GM23338 (cell line): ENCODE measurements around the gene XRCC5. TPM values are rescaled to one million over a fixed set of nuclear protein-coding genes. Genes with fewer than 3 reads are reported as not detected.
A peak's percentile ranks its signal among the peaks of the same experiment; 100 is the strongest.

Source experiments
- ATAC-seq: fragments of 200-7000 bp; cut with Tn5 transposase; 3 replicates; pipeline ENCODE4 v1.9.1; 2020
- DNase-seq: peaks from one replicate; pipeline ENCODE4 v3.0.0-alpha.2; 2015; ENCODE audit warnings: low spot score
- H2AFZ ChIP-seq: fragments of 200-600 bp; sonication (generic); 2 replicates; pipeline ENCODE4 v1.8.0; 2016; ENCODE audit warnings: antibody characterized with exemption, mild to moderate bottlenecking, moderate library complexity
- H3F3A ChIP-seq: fragments of 200-600 bp; sonication (generic); replicated peaks from 2 replicates; pipeline ENCODE4 v1.8.0; 2017; ENCODE audit warnings: antibody characterized with exemption, mixed run types, low read depth
- H3K27ac ChIP-seq: fragments of 200-600 bp; sonication (generic); 2 replicates; pipeline ENCODE4 v1.6.1; 2016; ENCODE audit warnings: low read depth
- H3K27me3 ChIP-seq: fragments of 200-600 bp; sonication (generic); 2 replicates; pipeline ENCODE4 v1.8.0; 2016; ENCODE audit warnings: mild to moderate bottlenecking, mixed run types, moderate library complexity; ENCODE audit not compliant: insufficient read depth
- H3K36me3 ChIP-seq: fragments of 200-600 bp; sonication (generic); 2 replicates; pipeline ENCODE4 v1.8.0; 2016; ENCODE audit warnings: mild to moderate bottlenecking; ENCODE audit not compliant: insufficient read depth
- H3K4me1 ChIP-seq: fragments of 200-600 bp; sonication (generic); 2 replicates; pipeline ENCODE4 v1.8.0; 2016; ENCODE audit warnings: mild to moderate bottlenecking, moderate library complexity; ENCODE audit not compliant: insufficient read depth
- H3K4me2 ChIP-seq: fragments of 200-600 bp; sonication (generic); 2 replicates; pipeline ENCODE4 v1.7.1; 2017; ENCODE audit warnings: mixed run types
- H3K4me3 ChIP-seq: fragments of 200-600 bp; sonication (generic); 2 replicates; pipeline ENCODE4 v1.6.1; 2016; ENCODE audit warnings: mixed run types
- H3K79me2 ChIP-seq: fragments of 200-600 bp; sonication (generic); replicated peaks from 2 replicates; pipeline ENCODE4 v1.8.0; 2017; ENCODE audit warnings: mild to moderate bottlenecking; ENCODE audit not compliant: insufficient read depth
- H3K9me2 ChIP-seq: fragments of 200-600 bp; sonication (generic); 2 replicates; pipeline ENCODE4 v1.8.0; 2017; ENCODE audit not compliant: insufficient read depth
- H4K20me1 ChIP-seq: fragments of 200-600 bp; sonication (generic); replicated peaks from 2 replicates; pipeline ENCODE4 v1.8.0; 2017; ENCODE audit warnings: mild to moderate bottlenecking; ENCODE audit not compliant: insufficient read depth
- H3K27ac Mint-ChIP-seq: 2 replicates; pipeline ENCODE4 v1.8.0; 2020; ENCODE audit warnings: inconsistent platforms, mild to moderate bottlenecking, moderate library complexity, mixed read lengths
- H3K27me3 Mint-ChIP-seq: 3 replicates; pipeline ENCODE4 v1.8.0; 2022; ENCODE audit warnings: low read depth, mild to moderate bottlenecking, moderate library complexity, mixed read lengths, inconsistent platforms; ENCODE audit not compliant: insufficient read depth, poor library complexity
- H3K36me3 Mint-ChIP-seq: 3 replicates; pipeline ENCODE4 v1.8.0; 2021; ENCODE audit warnings: low read depth, mild to moderate bottlenecking, inconsistent platforms, moderate library complexity, mixed read lengths
- H3K4me1 Mint-ChIP-seq: 3 replicates; pipeline ENCODE4 v1.8.0; 2020; ENCODE audit warnings: mild to moderate bottlenecking, inconsistent platforms, mixed read lengths
- H3K4me3 Mint-ChIP-seq: 3 replicates; pipeline ENCODE4 v1.8.0; 2021; ENCODE audit warnings: moderate library complexity, mild to moderate bottlenecking, inconsistent platforms, mixed read lengths
- H3K9me3 Mint-ChIP-seq: 3 replicates; pipeline ENCODE4 v1.8.0; 2020; ENCODE audit warnings: moderate library complexity, mild to moderate bottlenecking, inconsistent platforms, mixed read lengths
- CREB1 ChIP-seq: fragments of 250-450 bp; sonication (Bioruptor Pico); IDR thresholded peaks from 2 replicates; pipeline ENCODE4 v1.5.0; 2020; ENCODE audit warnings: low read depth, mild to moderate bottlenecking, moderate library complexity
- EZH2phosphoT487 ChIP-seq: fragments of 200-600 bp; sonication (generic); IDR thresholded peaks from one replicate; pipeline ENCODE4 v1.8.1; 2018; ENCODE audit warnings: antibody characterized with exemption; ENCODE audit not compliant: unreplicated experiment
- POLR2AphosphoS5 ChIP-seq: IDR thresholded peaks from 2 replicates; pipeline ENCODE4 v1.6.1; 2016; ENCODE audit warnings: antibody characterized with exemption, low read depth
- ZNF114 ChIP-seq: fragments of 250-450 bp; sonication (Bioruptor Pico); IDR thresholded peaks from 2 replicates; pipeline ENCODE4 v1.5.0; 2020; ENCODE audit warnings: mild to moderate bottlenecking, moderate library complexity
- ZNF331 ChIP-seq: fragments of 250-450 bp; sonication (Bioruptor Pico); IDR thresholded peaks from 2 replicates; pipeline ENCODE4 v1.5.0; 2020; ENCODE audit warnings: low read depth, mild to moderate bottlenecking, moderate library complexity
- polyA plus RNA-seq: library from polyadenylated mRNA; unstranded; fragments of >200 nt; fragmentation: Nextera tagmentation; extraction: Ambion mirVana; gene quantifications from 2 replicates; pipeline ENCODE4 v1.2.1, GENCODE V29; 2016
- total RNA-seq: library from RNA; depleted of rRNA; stranded (reverse); fragments of >200 nt; shearing (Covaris generic); gene quantifications from 2 replicates; pipeline ENCODE4 v1.2.3, GENCODE V29; 2014
- TF ChIP-seq, protein P1 (sequence below), 2 experiments: fragments of 200-600 bp in 1 of 2; sonication (generic) in 1 of 2; conservative IDR thresholded peaks; 2 replicates each; pipeline versions ENCODE4 v1.5.1 to v1.6.1; 2016 to 2017; ENCODE audit warnings: antibody characterized with exemption in 2 of 2, low read depth in 2 of 2, mild to moderate bottlenecking in 2 of 2, moderate library complexity in 1 of 2
- TF ChIP-seq, protein P2 (sequence below): IDR thresholded peaks from 2 replicates; pipeline ENCODE4 v1.6.1; 2016; ENCODE audit warnings: antibody characterized with exemption

XRCC5 gene
- total and polyA plus RNA-seq, 2 experiments from 2014 or later: 499 to 524 TPM

DNA sequence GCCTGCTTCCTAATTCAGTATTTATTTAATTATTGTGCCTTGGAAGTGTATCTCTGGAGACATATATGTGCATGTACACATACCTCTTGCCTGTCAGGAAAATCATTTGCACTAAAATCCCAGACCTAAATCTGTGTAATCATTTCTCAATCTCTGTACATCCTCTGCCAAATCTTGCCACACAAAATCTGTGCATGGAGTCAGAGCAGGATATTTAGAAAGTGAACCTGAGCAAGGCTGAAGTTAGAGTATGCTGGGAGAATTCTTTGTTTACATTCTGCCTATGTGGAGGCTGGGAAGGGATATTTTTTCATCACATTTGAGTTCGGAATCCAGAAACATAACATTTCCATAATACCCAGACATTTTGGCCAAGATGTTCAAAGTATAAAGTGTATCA lies 9.3 kb downstream of the XRCC5 start:
- H4K20me1 ChIP-seq: peaks cover 15% of the 10 kb centered on the region; the same call in 1 of the 2 replicates
- H3K27ac ChIP-seq: 0 out of 2 replicates have a peak overlapping the region, but pooled peaks have one; percentile 16
- no peaks in the 10 kb centered on the region for H3K27me3 ChIP-seq
- Mint-ChIP-seq H3K27me3 (peaks cover 13% of the 10 kb centered on the region), H3K27ac (peak overlapping the region; percentile 54; the same call in 1 of the 2 replicates), H3K4me1 (peaks cover 21% of the 10 kb centered on the region), H3K4me3 (no peak overlapping the region), H3K9me3 (no peaks in the 10 kb centered on the region; the same call in 2 of the 3 replicates), H3K36me3 (peaks cover 99% of the 10 kb centered on the region)
- no peak overlapping the region for H3K4me2 ChIP-seq
- ATAC-seq: no peak
- no peak overlapping the region for H3K4me3 ChIP-seq
- DNase-seq: no peak
- H3K4me1 ChIP-seq: peaks cover 7% of the 10 kb centered on the region
- H3K79me2 ChIP-seq: peaks cover 86% of the 10 kb centered on the region
- H3F3A ChIP-seq: peaks cover 15% of the 10 kb centered on the region
- TF ChIP-seq, protein P1, sequence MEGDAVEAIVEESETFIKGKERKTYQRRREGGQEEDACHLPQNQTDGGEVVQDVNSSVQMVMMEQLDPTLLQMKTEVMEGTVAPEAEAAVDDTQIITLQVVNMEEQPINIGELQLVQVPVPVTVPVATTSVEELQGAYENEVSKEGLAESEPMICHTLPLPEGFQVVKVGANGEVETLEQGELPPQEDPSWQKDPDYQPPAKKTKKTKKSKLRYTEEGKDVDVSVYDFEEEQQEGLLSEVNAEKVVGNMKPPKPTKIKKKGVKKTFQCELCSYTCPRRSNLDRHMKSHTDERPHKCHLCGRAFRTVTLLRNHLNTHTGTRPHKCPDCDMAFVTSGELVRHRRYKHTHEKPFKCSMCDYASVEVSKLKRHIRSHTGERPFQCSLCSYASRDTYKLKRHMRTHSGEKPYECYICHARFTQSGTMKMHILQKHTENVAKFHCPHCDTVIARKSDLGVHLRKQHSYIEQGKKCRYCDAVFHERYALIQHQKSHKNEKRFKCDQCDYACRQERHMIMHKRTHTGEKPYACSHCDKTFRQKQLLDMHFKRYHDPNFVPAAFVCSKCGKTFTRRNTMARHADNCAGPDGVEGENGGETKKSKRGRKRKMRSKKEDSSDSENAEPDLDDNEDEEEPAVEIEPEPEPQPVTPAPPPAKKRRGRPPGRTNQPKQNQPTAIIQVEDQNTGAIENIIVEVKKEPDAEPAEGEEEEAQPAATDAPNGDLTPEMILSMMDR (conservative IDR thresholded peaks at IDR 0.05; ENCODE audit: low read depth in 2 of 2): no peak
- H2AFZ ChIP-seq: no peak overlapping the region
- H3K9me2 ChIP-seq: no peaks in the 10 kb centered on the region
- H3K36me3 ChIP-seq: peaks cover 87% of the 10 kb centered on the region

DNA sequence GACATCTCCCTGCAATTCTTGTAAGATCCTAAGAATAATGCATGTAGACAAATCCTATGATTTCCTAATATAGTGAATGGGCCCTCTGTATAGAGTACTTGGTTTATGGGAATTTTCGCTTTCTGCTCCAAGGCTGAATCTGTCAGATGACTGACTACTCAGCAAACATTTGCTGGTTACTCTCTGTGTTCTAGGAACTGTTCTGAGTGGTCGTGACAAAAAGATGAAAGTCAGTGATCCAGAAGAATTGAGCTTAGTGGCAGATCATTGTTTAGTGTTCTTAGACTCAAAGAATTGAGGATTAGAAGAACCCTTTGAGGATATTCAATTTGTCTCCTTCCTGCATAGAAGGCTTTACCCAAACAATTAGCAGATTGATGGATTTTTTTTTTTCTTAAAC lies 10.0 kb downstream of the XRCC5 start:
- peaks cover 92% of the 10 kb centered on the region for H3K79me2 ChIP-seq
- peaks cover 99% of the 10 kb centered on the region for H3K36me3 Mint-ChIP-seq
- no peak overlapping the region for H2AFZ ChIP-seq
- H3K27ac Mint-ChIP-seq: no peak overlapping the region; the same call in 1 of the 2 replicates
- H3K4me1 Mint-ChIP-seq: peaks cover 17% of the 10 kb centered on the region
- no peak overlapping the region for H3K27ac ChIP-seq
- H3F3A ChIP-seq: peaks cover 9% of the 10 kb centered on the region
- no peak for TF ChIP-seq ZNF331 (CRISPR knock-in tag)
- TF ChIP-seq, protein P1 (conservative IDR thresholded peaks at IDR 0.05; ENCODE audit: low read depth in 2 of 2): no peak
- H3K9me3 Mint-ChIP-seq: no peaks in the 10 kb centered on the region; the same call in 2 of the 3 replicates
- peaks cover 20% of the 10 kb centered on the region for H4K20me1 ChIP-seq
- DNase-seq (no peak), ATAC-seq (no peak)
- no peak overlapping the region for H3K4me3 Mint-ChIP-seq
- H3K4me1 ChIP-seq: peaks cover 7% of the 10 kb centered on the region
- H3K27me3 ChIP-seq: no peaks in the 10 kb centered on the region
- H3K4me2 ChIP-seq: no peak overlapping the region
- H3K9me2 ChIP-seq: no peaks in the 10 kb centered on the region
- peaks cover 90% of the 10 kb centered on the region for H3K36me3 ChIP-seq
- peaks cover 12% of the 10 kb centered on the region for H3K27me3 Mint-ChIP-seq
- H3K4me3 ChIP-seq: no peak overlapping the region

DNA sequence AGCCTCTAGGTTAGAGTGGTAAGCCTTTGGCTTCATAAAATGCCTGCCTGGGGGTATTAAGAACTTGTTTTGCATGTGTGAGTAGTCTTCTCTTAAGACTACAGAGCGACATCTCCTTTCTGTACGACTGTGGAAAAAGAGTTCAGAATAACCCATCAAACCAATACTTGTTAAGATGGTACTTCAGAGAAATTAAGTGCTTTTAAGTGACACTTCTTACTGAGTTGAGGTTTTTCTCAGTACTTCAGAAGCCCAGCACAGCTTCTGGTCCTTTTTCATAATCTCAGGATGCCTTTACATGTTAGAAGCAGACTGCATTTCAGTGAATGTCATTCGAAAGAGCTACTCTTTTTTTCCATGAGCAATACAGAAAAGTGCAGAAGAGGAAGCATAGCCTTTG lies 10.8 kb downstream of the XRCC5 start:
- Histone ChIP-seq H3K4me2 (no peak overlapping the region), H3K79me2 (peaks cover 96% of the 10 kb centered on the region), H3K27ac (no peak overlapping the region), H3F3A (peaks cover 8% of the 10 kb centered on the region; the same call in 1 of the 2 replicates), H3K27me3 (no peaks in the 10 kb centered on the region), H3K4me3 (no peak overlapping the region), H2AFZ (no peak overlapping the region), H4K20me1 (peaks cover 23% of the 10 kb centered on the region), H3K9me2 (no peaks in the 10 kb centered on the region), H3K36me3 (peaks cover 98% of the 10 kb centered on the region), H3K4me1 (peaks cover 7% of the 10 kb centered on the region)
- H3K27me3 Mint-ChIP-seq: peaks cover 7% of the 10 kb centered on the region
- TF ChIP-seq CREB1 (CRISPR knock-in tag) (no peak), POLR2AphosphoS5 (no peak), ZNF114 (no peak), ZNF331 (CRISPR knock-in tag) (no peak), EZH2phosphoT487 (no peak)
- TF ChIP-seq, protein P2, sequence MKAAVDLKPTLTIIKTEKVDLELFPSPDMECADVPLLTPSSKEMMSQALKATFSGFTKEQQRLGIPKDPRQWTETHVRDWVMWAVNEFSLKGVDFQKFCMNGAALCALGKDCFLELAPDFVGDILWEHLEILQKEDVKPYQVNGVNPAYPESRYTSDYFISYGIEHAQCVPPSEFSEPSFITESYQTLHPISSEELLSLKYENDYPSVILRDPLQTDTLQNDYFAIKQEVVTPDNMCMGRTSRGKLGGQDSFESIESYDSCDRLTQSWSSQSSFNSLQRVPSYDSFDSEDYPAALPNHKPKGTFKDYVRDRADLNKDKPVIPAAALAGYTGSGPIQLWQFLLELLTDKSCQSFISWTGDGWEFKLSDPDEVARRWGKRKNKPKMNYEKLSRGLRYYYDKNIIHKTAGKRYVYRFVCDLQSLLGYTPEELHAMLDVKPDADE: no peak
- TF ChIP-seq, protein P1 (conservative IDR thresholded peaks at IDR 0.05; ENCODE audit: low read depth in 2 of 2): no peak
- H3K27ac Mint-ChIP-seq: no peak overlapping the region
- peaks cover 99% of the 10 kb centered on the region for H3K36me3 Mint-ChIP-seq
- ATAC-seq (no peak), DNase-seq (no peak)
- no peak overlapping the region for H3K4me3 Mint-ChIP-seq
- no peaks in the 10 kb centered on the region for H3K9me3 Mint-ChIP-seq
- H3K4me1 Mint-ChIP-seq: peaks cover 11% of the 10 kb centered on the region; the same call in 2 of the 3 replicates
